NCI-H2081 treated with DMSO at 0.1 percent for 48 hours (cell line): Measurements from ENCODE around the gene PCNT.

Source experiments
- DNase-seq: peaks from one replicate; lab custom pipeline; 2025; lab: John Stamatoyannopoulos, UW

The PCNT gene

GRCh38 chr21:46323710-46324389 lies at the start of gene PCNT, which contains the start of gene C21orf58:
Gene PCNT, plus strand, starts transcription at chr21:46324156. Its CDS starts 73 bp downstream, at chr21:46324229.
Gene C21orf58, minus strand, starts transcription at chr21:46323870. Its CDS starts 1,132 bp downstream, at chr21:46322738.
- DNase-seq, result peak; percentile 80

- DNase-seq, result no peak
Observed at GRCh38 chr21:46274797-46275390, 49.1 kb upstream of the PCNT start.

GRCh38 chr21:46284077-46284644 lies 39.8 kb upstream of the PCNT start:
- no peak for DNase-seq

- DNase-seq, result no peak
Observed at GRCh38 chr21:46284733-46285132, 39.2 kb upstream of the PCNT start.

GRCh38 chr21:46285206-46285661 lies 38.7 kb upstream of the PCNT start, which contains the start of gene MCM3AP:
Gene MCM3AP, minus strand, starts transcription at chr21:46285611. Its CDS starts 325 bp downstream, at chr21:46285286.
- no peak for DNase-seq

GRCh38 chr21:46285761-46286647 lies 38.0 kb upstream of the PCNT start, which contains the start of gene YBEY:
Gene YBEY, plus strand, starts transcription at chr21:46286342. Its CDS starts 572 bp downstream, at chr21:46286914.
- DNase-seq, result peak; percentile 57

- no peak for DNase-seq
Observed at GRCh38 chr21:46286648-46287002, 37.3 kb upstream of the PCNT start.

GRCh38 chr21:46287541-46287940 lies 36.4 kb upstream of the PCNT start:
- DNase-seq, result no peak

GRCh38 chr21:46289655-46290179 lies 34.2 kb upstream of the PCNT start:
- DNase-seq, result no peak

- no peak for DNase-seq
Observed at GRCh38 chr21:46291561-46291960, 32.4 kb upstream of the PCNT start.

GRCh38 chr21:46294647-46295176 lies 29.2 kb upstream of the PCNT start:
- DNase-seq, result no peak

GRCh38 chr21:46295177-46295770 lies 28.7 kb upstream of the PCNT start:
- no peak for DNase-seq

- DNase-seq, result no peak
Observed at GRCh38 chr21:46295996-46296752, 27.8 kb upstream of the PCNT start.

GRCh38 chr21:46297338-46298271 lies 26.4 kb upstream of the PCNT start:
- DNase-seq, result no peak

- no peak for DNase-seq
Observed at GRCh38 chr21:46299167-46299566, 24.8 kb upstream of the PCNT start.

GRCh38 chr21:46301759-46302158 lies 22.2 kb upstream of the PCNT start:
- no peak for DNase-seq

GRCh38 chr21:46304437-46304836 lies 19.5 kb upstream of the PCNT start:
- no peak for DNase-seq

GRCh38 chr21:46304955-46305354 lies 19.0 kb upstream of the PCNT start:
- DNase-seq, result no peak

- DNase-seq, result no peak
Observed at GRCh38 chr21:46307625-46308024, 16.3 kb upstream of the PCNT start.
